SK-MEL-5 (cell line): ENCODE measurements around the gene RIMOC1. TPM values are rescaled to one million over a fixed set of nuclear protein-coding genes. Genes with fewer than 3 reads are reported as not detected.

Source experiments
- DNase-seq: peaks from one replicate; pipeline ENCODE4 v3.0.0-alpha.2; 2016; ENCODE audit warnings: low read depth, low spot score
- in situ Hi-C: cut with HindIII; loops from 2 replicates; pipeline ENCODE4 v1.10.0; 2016; ENCODE audit warnings: low sequenced_read_pairs, high pct_unique_total_duplicates, low pct_unique_long_range_greater_than_20kb
- polyA plus RNA-seq, 2 experiments: library from polyadenylated mRNA; depleted of rRNA; stranded (reverse); fragments of >200 nt; gene quantifications; 2 replicates each; pipeline ENCODE4 v1.2.3, GENCODE V29; 2015
- total RNA-seq: library from RNA; depleted of rRNA; stranded (reverse); fragments of >200 nt; shearing (Covaris generic); gene quantifications from 2 replicates; pipeline ENCODE4 v1.2.3, GENCODE V29; 2014; rRNA removed

The RIMOC1 gene, protein sequence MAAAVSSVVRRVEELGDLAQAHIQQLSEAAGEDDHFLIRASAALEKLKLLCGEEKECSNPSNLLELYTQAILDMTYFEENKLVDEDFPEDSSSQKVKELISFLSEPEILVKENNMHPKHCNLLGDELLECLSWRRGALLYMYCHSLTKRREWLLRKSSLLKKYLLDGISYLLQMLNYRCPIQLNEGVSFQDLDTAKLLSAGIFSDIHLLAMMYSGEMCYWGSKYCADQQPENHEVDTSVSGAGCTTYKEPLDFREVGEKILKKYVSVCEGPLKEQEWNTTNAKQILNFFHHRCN
- total RNA-seq = 67.8 and 68.4 TPM in 2 replicates
- 56.8 and 74.6 TPM in 2 replicates for polyA plus RNA-seq (2015; cell fraction: cytosol; rRNA removed)
- polyA plus RNA-seq (2015; cell fraction: nucleus; rRNA removed) = 91.3 and 94.8 TPM in 2 replicates

DNA sequence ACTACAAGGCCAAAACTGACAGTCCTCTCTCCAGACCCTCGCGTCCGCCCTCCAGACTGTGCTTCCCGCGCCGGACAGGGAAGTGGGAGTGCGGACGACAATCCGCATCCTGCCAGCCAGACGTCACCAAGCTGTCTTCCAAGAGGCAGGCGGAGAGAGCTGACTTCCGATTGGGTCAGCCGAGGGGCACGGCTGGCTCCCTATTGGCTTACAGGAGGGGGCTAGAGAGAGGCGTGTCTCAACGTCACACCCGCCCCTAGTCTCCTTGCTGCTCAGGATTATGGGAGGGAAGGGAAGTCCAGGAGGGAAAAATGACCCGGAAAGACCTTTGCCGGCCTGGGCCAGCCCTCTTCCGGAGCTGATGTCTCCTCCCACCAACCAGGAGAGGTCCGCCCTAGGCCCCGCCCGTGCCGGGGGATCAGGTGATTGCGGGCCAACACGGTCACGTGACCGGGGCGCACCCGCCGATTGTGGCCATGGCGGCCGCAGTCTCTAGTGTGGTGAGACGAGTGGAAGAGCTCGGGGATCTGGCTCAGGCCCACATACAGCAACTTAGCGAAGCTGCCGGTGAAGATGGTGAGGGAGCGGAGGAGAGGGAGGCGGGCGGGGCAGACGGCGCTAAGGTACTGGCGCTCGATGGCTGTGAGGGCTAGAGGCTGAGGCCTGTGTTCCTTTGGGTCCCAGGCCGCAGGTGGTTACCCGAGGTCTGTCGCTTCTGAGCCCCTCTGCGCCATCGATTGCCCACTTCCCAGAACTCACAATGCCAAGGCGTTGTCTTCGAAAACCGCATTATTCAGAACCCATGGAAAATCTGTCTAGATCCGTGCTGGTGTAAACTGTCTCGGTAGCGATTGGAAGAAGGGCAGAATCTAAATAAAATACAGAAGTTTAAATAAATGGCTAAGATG lies at the start of gene RIMOC1:
Gene RIMOC1 (plus strand): TSS at position 453 of the 908 bp plus-strand sequence. CDS start 24 bp downstream, at position 477.
- peak; percentile 100 for DNase-seq
- in situ Hi-C loops = no loop called here

DNA sequence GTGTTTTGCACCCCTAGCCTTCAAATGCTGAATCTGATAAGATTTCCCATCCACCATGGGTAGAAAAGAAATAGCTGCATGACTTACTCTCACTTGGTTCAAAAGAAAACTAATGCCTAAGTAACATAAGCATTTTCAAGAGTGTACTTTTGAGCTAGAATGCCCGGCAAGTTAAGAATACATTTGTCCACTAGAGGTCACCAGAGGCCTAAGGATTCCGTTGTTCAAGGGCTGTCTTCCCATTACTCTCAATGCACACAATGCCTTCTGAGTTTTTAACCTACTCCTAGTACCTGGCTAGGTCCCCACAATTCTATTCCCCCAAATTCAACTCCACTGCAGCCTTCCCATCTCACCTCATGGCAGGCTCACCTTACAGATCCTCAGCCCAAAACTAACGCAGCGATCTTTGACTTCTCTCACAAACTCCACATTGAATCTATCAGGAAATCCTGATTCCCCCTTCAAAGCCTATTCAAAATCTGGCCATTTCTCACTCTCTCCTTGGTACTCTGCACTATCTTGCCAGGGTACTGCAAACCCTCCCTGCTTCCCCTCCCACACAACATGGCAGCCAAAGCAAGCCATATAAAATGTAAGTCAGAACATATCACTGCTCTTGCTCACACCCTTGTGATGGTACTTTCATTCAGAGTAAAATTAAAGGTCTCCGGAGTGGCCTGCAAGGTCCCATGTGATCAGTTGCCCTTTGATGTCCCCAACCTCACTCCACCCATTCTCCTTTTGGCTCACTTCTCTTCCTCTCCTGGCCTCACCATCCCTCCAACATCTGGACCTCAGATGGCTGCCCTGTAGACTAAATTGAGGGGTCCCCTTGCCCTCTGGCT lies 47.3 kb upstream of the RIMOC1 start:
- in situ Hi-C loops = no loop called here
- peak; percentile 91 for DNase-seq

DNA sequence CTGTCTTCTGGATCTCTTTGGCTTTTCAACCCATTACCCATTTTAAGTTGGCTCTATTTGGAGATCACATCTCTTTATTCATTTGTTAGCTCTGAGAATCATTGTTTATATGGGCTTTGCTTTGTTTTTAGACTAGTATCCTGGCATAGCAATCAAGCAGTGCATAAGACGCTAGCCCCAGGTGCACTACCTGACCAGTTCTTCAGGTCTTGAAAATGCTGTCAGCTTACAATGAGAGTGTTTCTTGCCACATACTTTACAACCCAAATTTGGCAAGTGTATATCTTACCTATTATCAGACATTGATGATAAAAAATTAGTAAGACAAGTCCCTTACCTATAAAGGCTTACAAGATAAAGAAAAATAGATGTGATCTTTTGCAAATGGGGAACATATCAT lies 46.2 kb upstream of the RIMOC1 start:
- DNase-seq = no peak
- in situ Hi-C loops = no loop called here

DNA sequence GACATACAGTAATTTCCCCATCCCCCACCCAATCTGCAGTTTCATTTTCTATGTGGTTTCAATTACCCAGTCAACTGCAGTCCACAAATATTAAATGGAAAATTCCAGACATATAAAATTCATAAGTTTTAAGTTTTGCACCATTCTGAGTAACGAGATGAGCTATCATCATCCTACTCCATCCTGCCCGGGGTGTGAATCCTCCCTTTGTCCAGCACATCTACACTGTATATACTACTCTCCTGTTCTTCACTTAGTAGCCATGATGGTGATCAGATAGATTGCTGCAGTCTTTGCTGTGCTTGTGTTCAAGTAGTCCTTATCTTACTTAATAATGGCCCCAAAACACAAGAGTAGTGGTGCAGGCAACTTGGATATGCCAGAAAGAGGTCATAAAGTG lies 45.3 kb upstream of the RIMOC1 start:
- DNase-seq = no peak
- in situ Hi-C loops = no loop called here

DNA sequence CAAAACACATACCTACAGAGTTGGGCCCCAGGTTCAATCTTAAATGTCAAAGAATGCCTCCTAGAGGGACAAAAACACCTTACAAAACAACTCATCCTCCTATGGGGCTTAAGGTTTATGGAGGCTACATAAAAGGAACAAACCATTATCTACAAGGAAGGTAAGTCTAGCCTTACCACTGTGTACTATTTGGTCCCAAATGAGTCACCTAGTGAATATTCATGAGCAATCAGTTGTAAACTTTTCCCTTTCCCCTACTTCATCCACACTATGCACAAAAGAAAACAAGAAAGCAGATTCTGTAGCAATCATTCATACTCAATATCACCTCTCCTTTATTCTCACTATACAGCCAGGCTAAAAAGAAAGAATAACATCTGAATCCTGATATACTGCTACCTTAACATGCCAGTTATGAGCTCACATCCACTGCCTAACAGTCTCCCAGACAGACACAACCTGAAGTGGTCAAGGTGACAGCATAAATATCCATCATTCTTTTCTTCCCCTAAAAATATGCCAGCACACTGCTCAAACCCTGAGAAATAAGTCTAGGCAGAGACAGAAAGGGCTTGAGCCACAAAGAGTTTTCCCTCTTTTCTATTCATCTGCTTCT lies 40.2 kb upstream of the RIMOC1 start:
- no peak for DNase-seq
- in situ Hi-C loops = no loop called here

DNA sequence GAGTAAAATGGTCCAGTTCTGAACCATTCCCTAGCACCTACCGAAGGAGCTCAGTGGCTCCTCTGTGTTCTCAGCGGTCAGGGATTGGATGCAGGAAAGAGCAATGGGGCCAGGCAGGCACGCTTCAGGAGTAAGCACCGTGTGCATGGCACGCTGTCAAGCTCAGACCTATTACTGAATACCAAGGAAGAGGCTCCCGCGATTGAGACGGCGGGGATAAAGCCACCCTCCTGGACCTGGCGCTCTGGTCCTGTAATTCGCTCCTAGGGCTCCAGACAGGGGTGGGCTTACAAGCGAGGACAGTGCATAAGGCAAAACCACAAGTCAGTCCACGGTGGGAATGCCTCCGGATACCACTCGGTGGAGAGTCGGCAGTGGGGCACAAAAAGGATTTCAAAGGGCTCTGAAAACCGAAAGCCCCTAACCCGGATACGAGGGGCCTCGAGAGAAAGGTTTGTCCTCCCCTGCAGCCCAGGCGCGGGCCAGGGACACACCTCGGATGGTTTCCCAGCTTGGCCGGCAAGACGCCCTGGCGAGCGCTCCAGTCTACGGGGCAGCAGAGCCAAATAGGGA lies 34.9 kb upstream of the RIMOC1 start:
- in situ Hi-C loops = no loop called here

DNA sequence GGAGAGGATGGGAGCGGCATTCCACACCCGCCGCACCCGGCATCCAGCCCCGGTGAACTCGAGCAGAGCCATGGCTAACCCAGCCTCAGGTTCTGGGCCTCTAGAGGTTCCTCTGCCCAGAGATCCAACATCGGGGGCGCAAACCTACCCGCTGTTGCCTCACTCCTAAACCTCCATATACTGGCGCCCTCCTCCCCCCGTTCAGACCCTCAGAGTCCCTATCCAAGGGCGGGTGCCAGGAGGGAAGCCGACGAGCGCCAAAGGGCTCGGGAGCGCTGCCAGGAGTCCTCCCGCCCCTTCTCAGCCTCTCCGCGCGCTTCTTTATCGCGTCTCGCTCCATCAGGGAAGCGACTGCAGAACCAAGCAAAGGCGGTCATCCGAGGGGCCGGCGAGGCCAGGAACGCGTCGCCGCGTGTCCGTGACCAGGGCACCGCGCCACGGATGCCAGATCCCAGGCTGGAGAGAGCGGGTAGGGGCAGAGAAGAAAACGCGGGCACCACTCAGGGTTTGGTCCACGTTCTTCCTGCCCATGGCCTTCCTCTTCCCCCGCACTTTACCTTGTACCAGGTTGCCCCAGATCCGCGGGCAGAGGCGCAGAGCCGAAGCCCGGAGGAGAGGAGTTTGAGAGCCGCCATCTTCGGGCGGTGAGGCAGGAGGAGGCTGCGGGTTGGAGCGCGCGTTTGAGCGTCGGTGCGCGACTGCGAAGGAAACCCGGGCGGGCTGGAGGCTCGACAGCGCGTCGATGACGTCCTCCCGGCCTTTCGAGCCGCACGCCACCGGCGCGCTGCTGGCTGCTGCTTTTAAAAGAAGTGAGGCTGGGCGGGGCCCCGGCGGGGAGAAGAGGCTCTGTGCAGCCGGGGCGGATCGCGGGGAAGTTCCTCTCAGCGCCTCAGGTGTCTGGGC lies 34.2 kb upstream of the RIMOC1 start, which contains the start of gene OXCT1:
Gene OXCT1 (minus strand): TSS at position 702 of the 903 bp plus-strand sequence. CDS start 67 bp downstream, at position 635.
- in situ Hi-C loops = no loop called here
- DNase-seq = peak; percentile 82

More for the DNA sequence above, 34.9 kb upstream of the RIMOC1 start:
- no peak for DNase-seq

DNA sequence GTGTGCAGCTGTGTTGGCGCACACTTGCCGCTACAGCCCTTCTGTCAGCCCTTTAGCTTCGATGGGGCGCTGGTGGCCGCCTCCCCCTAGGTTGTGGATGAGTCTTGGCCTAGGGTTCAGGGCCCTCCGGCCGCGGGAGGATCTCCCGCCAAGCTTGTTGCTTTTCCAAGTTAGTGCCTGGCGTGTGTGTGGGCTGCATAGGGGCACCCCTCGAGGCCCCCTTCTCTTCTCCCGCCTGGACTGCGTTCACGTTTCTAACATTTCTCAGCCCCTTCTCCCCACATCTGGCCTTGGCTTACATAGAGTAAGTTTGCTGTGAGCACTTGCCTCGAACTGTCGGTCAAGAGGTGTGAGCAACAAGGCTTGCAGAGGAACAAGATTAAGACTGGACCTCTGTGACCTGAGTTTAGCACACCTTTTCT lies 33.5 kb upstream of the RIMOC1 start:
- no peak for DNase-seq
- in situ Hi-C loops = no loop called here

DNA sequence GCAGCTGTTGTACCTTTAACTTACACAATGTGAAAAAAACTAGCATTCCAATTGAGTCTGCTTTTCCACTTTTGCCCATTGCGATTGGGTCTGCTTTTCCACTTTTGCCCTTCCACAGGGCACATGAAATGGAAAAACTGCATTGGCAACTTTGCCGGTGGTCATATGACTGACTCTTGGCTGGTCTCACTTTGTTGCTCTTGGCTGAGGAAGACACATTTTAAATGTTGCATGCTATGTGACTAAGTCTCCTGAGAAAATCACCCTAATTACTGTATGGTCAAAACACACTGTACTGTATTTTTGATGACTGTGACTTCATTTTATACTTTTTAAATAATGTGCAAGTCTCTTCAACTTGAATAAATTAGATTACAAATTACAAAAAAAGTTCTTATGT lies 32.3 kb upstream of the RIMOC1 start:
- in situ Hi-C loops = no loop called here
- peak; percentile 82 for DNase-seq

DNA sequence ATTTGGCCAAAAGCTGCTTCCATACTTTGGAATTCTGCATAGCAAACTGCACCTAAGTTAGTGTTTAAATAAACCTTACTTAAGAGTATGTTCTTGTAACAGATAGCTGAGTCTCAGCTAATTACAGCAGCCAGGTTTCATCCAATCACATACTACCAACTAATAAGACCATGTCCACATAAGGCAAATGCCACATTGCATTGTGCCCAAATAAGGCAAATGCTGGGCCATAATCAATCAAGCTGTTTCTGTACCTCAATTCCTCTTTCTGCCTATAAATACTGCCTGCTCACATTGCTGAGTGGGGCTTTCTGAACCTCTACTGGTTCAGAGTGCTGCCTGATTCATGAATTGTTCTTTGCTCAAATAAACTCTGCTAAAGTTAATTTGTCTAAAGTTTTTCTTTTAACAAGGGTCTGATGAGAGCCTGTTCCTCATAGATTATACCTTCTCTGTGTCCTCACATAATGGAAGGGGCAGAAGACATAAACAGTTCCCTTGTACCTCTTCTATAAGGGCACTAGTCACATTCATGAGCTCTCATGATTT lies 29.6 kb upstream of the RIMOC1 start:
- in situ Hi-C loops = no loop called here
- DNase-seq = no peak

DNA sequence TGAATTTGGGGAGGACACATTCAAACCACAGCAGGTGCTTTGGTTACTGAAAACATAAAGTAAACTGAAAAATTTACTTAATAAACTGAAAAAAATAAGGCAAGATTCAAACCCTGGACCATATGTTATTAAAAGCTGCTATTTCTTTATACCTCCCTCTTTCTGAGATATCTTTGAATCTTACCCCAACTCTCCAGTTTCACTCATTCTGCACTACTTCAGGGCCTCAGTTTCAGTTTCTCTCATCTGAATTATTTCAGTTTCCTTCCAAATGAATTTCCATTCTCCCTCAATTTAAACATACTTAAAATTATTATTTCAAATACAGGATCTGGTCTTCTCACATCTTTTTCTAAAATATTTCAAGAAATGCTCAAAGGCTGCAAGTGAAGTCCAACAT lies 29.0 kb upstream of the RIMOC1 start:
- in situ Hi-C loops = no loop called here

DNA sequence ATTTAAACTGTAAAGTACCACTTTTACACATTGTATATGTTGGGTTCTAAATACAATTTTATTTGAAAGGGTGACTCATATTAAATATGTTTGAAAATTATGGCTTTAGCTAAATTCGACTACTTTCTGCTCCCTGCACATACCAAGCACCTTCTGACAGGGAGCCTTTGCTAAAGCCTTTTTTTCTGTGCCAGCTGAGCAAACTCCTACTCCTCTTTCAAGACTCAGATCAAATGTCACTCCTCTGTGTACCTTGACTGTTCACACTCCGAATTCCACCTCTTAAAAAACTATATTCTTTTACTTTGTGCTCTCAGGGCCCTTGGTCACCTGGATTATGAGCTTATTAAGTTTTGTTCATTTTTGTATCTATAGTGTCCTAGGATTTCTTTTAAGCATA lies 27.5 kb upstream of the RIMOC1 start:
- DNase-seq = no peak
- in situ Hi-C loops = no loop called here

More for the DNA sequence above, 29.0 kb upstream of the RIMOC1 start:
- no peak for DNase-seq

DNA sequence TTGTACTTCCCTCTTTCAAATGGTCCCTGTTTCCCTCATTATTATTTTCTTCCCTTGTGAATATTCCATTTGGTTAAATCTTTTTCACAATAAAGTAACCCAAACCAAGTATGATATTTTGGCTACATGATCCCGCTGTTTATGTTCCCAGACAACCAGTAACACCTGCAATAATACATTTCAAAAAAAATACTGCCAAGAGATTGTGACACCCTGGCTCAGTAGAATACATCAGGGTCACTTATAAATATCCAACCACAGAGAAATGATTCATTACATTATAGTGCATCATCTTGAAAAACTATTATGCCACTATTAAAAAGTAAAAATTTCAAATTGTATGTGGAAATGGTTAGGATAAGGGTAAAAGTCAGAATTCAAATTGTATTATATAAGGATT lies 26.7 kb upstream of the RIMOC1 start:
- no peak for DNase-seq
- in situ Hi-C loops = no loop called here

DNA sequence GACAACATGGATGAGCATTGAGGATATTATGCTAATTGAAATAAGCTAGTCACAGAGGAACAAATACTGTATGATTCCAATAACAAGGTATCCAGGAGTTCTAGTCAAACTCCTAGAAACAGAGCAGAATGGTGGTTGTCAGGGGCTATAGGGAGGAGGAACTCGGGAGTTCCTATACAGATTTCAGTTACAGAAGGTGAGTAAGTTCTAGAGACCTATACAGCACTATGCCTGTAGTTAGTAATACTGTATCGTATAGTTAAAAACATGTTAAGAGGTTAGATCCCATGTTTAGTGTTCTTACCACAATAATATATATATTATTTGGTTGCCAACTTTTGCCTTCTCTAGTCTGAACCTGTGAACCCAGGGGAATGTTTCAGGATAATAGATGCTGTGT lies 26.0 kb upstream of the RIMOC1 start:
- DNase-seq = no peak
- in situ Hi-C loops = no loop called here

DNA sequence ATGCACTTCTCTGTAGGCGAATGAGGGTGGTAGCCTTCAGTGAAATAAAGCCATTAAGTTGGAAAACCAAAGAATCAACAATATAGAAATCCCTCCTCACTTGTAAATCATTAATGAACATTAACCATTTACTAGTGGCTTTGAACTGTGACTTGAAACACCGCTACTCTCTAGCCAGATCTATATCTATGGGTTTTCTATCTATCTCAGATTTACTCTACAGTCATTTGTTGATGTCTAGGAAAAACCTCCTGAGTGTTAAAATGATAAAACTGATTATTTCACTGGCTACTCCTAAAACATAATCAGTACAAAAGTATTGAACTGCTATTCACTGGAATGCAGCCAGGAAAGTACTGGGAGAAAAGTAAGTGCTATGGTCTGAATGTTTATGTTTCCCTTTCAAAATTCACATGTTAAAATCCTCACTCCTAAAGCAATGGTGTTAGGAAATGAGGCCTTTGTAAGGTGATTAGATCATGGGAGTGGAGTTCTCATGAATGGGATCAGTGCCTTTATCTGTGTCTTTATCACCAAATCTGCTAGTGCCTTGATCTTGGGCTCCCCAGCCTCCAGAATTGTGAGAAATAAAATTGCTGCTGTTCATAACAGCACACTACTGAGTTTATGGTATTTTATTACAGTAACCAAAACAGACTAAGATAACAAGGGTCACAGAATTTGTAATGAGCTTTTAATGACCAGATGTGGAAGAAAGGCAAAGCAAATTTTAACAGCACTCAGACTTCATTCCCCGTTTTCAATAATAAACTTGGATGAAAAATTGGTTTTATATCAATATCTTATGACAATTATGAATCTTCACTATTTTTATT lies 25.3 kb upstream of the RIMOC1 start:
- DNase-seq = no peak
- in situ Hi-C loops = no loop called here
